MCF 10A (cell line): ENCODE results near the gene SLC25A42. TPM values are rescaled to one million over a fixed set of nuclear protein-coding genes. Genes with fewer than 3 reads are reported as not detected.
A peak's percentile ranks its signal among the peaks of the same experiment; 100 is the strongest.
"Not testable (repeated sequence)": the region's sequence is repeated elsewhere in the genome, so short reads cannot be mapped to it uniquely, and the experiment has no call there.

ENCODE experiments used
- Bru-seq: library from RNA; stranded (reverse); fragments of 400-500 nt; gene quantifications from one replicate; lab custom pipeline; 2021; lab: Mats Ljungman, UMichigan
- BruChase-seq, 2 experiments: library from RNA; stranded (reverse); fragments of 400-500 nt; gene quantifications; one replicate each; lab custom pipeline; 2021; lab: Mats Ljungman, UMichigan
- BruUV-seq: library from RNA; stranded (reverse); fragments of 400-500 nt; replicated peaks from 2 replicates; lab custom pipeline; 2021; lab: Mats Ljungman, UMichigan
- CTCF ChIA-PET: fragments of 300-600 bp; sonication (Branson Sonifier 250); formaldehyde crosslinking; extraction: SDS; loops from one replicate; lab custom pipeline; 2021; ENCODE audit warnings: antibody characterized with exemption, inconsistent platforms; lab: Yijun Ruan, JAX
- POLR2A ChIA-PET: fragments of 300-600, 350-650 bp; sonication (Branson Sonifier 250); formaldehyde crosslinking; extraction: SDS; loops from one replicate; lab custom pipeline; 2020; ENCODE audit warnings: antibody characterized with exemption, inconsistent platforms; lab: Yijun Ruan, JAX
- DNase-seq: peaks from one replicate; pipeline ENCODE4 v3.0.0-alpha.2; 2018; ENCODE audit not compliant: unreplicated experiment
- H3K27ac Mint-ChIP-seq: one replicate; pipeline ENCODE4 v1.8.0; 2022; ENCODE audit warnings: mild to moderate bottlenecking, low read depth, mixed read lengths; ENCODE audit not compliant: unreplicated experiment
- H3K27me3 Mint-ChIP-seq: one replicate; pipeline ENCODE4 v1.8.0; 2022; ENCODE audit warnings: mixed read lengths; ENCODE audit not compliant: insufficient read depth, unreplicated experiment
- H3K36me3 Mint-ChIP-seq: one replicate; pipeline ENCODE4 v1.8.0; 2022; ENCODE audit warnings: mild to moderate bottlenecking, moderate library complexity, mixed read lengths; ENCODE audit not compliant: insufficient read depth, unreplicated experiment
- H3K4me1 Mint-ChIP-seq: one replicate; pipeline ENCODE4 v1.8.0; 2022; ENCODE audit warnings: mixed read lengths; ENCODE audit not compliant: insufficient read depth, unreplicated experiment
- H3K4me3 Mint-ChIP-seq: one replicate; pipeline ENCODE4 v1.8.0; 2022; ENCODE audit warnings: mild to moderate bottlenecking, moderate library complexity, mixed read lengths; ENCODE audit not compliant: unreplicated experiment
- H3K9me3 Mint-ChIP-seq: one replicate; pipeline ENCODE4 v1.8.0; 2022; ENCODE audit warnings: mixed read lengths; ENCODE audit not compliant: unreplicated experiment
- CTCF ChIP-seq: fragments of 200-600 bp; IDR thresholded peaks from one replicate; pipeline ENCODE4 v1.8.0; 2022; ENCODE audit warnings: antibody characterized with exemption, mild to moderate bottlenecking; ENCODE audit not compliant: unreplicated experiment
- intact Hi-C: fragments of 100-400 bp; cut with micrococcal nuclease; formaldehyde crosslinking; loops from 2 replicates; pipeline ENCODE4 v1.14.1; 2022
- long read RNA-seq: library from polyadenylated mRNA; stranded (forward); transcript quantifications from one replicate; pipeline ENCODE4 v2.0.0, GENCODE V29; 2022
- total RNA-seq: library from RNA; stranded (reverse); gene quantifications from 2 replicates; pipeline ENCODE4 v1.2.3, GENCODE V29; 2022

SLC25A42 gene, protein sequence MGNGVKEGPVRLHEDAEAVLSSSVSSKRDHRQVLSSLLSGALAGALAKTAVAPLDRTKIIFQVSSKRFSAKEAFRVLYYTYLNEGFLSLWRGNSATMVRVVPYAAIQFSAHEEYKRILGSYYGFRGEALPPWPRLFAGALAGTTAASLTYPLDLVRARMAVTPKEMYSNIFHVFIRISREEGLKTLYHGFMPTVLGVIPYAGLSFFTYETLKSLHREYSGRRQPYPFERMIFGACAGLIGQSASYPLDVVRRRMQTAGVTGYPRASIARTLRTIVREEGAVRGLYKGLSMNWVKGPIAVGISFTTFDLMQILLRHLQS
- total RNA-seq = 3.1 and 3.7 TPM in 2 replicates
- percentile 38 among the genes with signal in this experiment for Bru-seq, nascent RNA
- BruChase-seq, experiment 1, labeled RNA remaining after a 6-hour chase = percentile 46 among the genes with signal in this experiment
- BruChase-seq, experiment 2, labeled RNA remaining after a 2-hour chase = percentile 49 among the genes with signal in this experiment
- long read RNA-seq, transcript SLC25A42-201 (8 exons, 3,120 nt) = major isoform, 5 of 8 reads
- long read RNA-seq, partial matches to known transcripts = 1 of 8 reads
- long read RNA-seq, other reads (novel, unspliced or antisense) = 2 of 8 reads

DNA sequence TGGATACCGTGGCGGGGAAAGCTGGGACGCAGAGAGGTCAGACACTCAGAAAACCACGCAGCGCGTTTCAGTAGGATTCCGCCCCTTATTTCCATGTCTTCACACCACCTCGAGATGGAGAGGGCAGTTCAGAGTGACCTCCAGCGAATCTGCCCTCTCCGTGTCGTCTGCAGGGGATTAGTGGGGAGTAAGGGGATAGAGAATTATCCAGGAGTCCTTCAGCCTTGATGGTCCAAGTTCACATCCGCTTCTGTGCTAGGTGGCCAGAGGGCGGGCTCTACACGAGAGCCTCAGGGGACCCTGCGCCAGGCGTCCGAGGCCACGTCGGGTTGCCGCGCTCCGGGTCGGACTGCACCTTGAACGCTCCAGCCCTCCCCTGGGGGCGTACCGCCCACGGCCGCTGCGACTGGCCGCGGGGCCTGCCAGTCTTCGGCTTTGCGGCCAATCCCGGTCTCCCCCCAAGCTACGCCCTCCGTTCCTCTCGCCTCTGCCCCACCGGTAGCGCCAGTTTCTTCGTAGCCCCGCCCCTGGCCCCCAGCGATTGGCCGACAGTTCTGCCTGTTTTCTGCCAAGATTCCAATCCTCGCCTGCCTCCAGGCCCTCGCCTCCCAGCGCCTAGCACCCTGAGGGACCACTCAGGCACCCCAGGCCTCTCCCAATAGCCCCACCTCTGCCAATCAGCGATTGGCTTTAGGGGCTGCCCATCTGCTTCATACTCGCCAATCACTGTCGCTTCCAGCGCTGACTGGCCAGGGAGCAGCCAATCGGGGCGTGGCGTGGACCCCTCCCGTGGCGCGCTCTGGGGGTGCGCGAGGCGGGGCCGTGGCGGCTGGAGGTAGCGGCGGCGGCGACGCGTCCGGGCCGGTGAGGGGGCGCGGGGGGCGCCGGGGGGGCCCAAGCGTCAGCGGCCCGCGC lies at the start of gene SLC25A42:
Gene SLC25A42 (plus strand): TSS at position 812 of the 915 bp plus-strand sequence. CDS start 32,131 bp downstream, outside the sequence.
- peak; percentile 99 for DNase-seq
- Mint-ChIP-seq H3K36me3 (peaks cover 18% of the 10 kb centered on the region), H3K4me3 (peak within 1 kb of the TSS; percentile 83), H3K4me1 (peaks cover 15% of the 10 kb centered on the region), H3K27ac (peak within 1 kb of the TSS; percentile 5), H3K9me3 (no peaks in the 10 kb centered on the region), H3K27me3 (no peaks in the 10 kb centered on the region)
- no TSS peak for BruUV-seq
- CTCF ChIA-PET = interaction anchor here (0.7 to 1.5 kb wide), 5 partner anchors 9 to 79 kb away, joined by 3 to 4 read pairs (median 3); no protein-coding TSS in a partner anchor
- TF ChIP-seq CTCF = no peak
- intact Hi-C loops = loop anchor here (5.0 kb wide), 1 partner anchor 74 kb away; the partner anchor contains the start of gene TMEM161A
- POLR2A ChIA-PET = interaction anchor here (0.7 to 1.6 kb wide), 8 partner anchors 10 to 145 kb away, joined by 3 to 7 read pairs (median 4); partner anchors contain the start of gene COPE

GRCh38 chr19:19021115-19021514 lies 42.7 kb upstream of the SLC25A42 start:
- peak; percentile 14 for DNase-seq
- Mint-ChIP-seq H3K9me3 (no peaks in the 10 kb centered on the region), H3K36me3 (peaks cover 88% of the 10 kb centered on the region), H3K27ac (no peak overlapping the region), H3K4me1 (peaks cover 8% of the 10 kb centered on the region), H3K4me3 (no peak overlapping the region), H3K27me3 (no peaks in the 10 kb centered on the region)
- intact Hi-C loops = no loop called here
- CTCF ChIA-PET = interaction anchor here (0.6 to 1.2 kb wide), 3 partner anchors 88 to 174 kb away, joined by 3 to 5 read pairs (median 4); partner anchors contain the start of gene COPE
- BruUV-seq = no TSS peak
- TF ChIP-seq CTCF = no peak
- POLR2A ChIA-PET = interaction anchor here (0.6 kb wide), 1 partner anchor 13 kb away, joined by 3 read pairs; no protein-coding TSS in a partner anchor

DNA sequence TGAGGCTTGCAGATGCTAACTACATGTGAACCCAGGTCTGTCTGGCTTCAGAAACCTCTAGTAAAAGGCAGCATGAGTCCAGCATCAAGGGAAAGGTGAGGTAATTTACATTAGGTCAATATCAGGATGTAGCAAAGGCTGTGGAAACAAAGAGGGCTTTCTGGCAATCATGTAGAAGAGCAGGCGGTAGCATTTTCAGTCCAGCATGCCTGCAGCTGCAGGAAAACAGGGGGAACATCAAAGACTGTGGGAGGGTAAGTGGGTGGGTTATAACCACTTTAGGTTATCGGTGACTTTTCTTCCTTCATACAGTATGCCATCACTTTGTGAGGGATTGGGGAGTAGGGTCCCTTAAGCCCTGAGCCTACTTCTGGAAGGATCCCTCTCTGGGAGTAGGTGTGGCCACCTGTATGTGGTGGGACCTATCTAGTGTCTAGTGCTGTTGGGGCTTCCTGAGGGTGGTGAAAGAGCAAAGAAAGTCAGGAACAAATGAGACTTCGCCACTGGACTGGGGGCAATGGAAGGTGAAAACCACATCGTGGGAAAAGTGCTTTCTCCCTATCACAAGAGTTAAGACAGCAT lies 41.3 kb upstream of the SLC25A42 start:
- TF ChIP-seq CTCF = no peak
- intact Hi-C loops = no loop called here
- H3K9me3 Mint-ChIP-seq = no peaks in the 10 kb centered on the region
- no peak overlapping the region for H3K4me3 Mint-ChIP-seq
- no peaks in the 10 kb centered on the region for H3K27me3 Mint-ChIP-seq
- H3K4me1 Mint-ChIP-seq = peaks cover 13% of the 10 kb centered on the region
- no peak for DNase-seq
- POLR2A ChIA-PET = no interaction called here
- CTCF ChIA-PET = interaction anchor here (1.1 to 1.2 kb wide), 2 partner anchors 28 to 89 kb away, joined by 3 to 4 read pairs; no protein-coding TSS in a partner anchor
- BruUV-seq = no TSS peak
- H3K27ac Mint-ChIP-seq = no peak overlapping the region
- peaks cover 88% of the 10 kb centered on the region for H3K36me3 Mint-ChIP-seq

DNA sequence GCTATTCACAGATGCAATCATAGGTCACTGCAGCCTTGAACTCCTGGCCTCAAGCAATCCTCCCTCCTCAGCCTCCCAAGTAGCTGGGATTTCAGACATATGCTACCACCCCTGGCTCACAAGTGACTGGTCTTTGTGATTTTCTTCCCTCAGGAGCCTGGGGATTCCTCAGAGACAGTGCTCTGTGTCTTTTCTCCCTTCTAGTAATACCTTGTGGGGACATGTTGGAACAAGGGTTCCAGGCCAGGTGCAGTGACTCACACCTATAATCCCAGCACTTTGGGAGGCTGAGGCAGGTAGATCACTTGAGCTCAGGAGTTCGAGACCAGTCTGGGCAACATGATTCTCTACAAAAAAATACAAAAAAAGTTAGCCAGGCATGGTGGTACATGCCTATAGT lies 40.4 kb upstream of the SLC25A42 start:
- H3K27ac Mint-ChIP-seq, BruUV-seq, intact Hi-C loops, H3K4me3 Mint-ChIP-seq, H3K9me3 Mint-ChIP-seq, H3K27me3 Mint-ChIP-seq: not testable (repeated sequence)
- POLR2A ChIA-PET = interaction anchor here (0.8 kb wide), 1 partner anchor 14 kb away, joined by 3 read pairs; no protein-coding TSS in a partner anchor
- peaks cover 13% of the 10 kb centered on the region for H3K4me1 Mint-ChIP-seq
- peaks cover 92% of the 10 kb centered on the region for H3K36me3 Mint-ChIP-seq
- DNase-seq = peak; percentile 15
- CTCF ChIA-PET = interaction anchor here (0.6 to 1.1 kb wide), 3 partner anchors 17 to 88 kb away, joined by 3 to 4 read pairs (median 3); no protein-coding TSS in a partner anchor
